ENCODE results near the gene TEP1.

TEP1 gene

GRCh38 chr14:20376071-20376588, 37.2 kb downstream of the TEP1 start:
- Histone ChIP-seq H3K9me2 (replicated peaks; ENCODE audit: control insufficient read depth, low read length) (no peaks in the 10 kb centered on the region), H3K4me2 (ENCODE audit: low read length) (no peak overlapping the region), H3K4me1 (ENCODE audit: control insufficient read depth, low read length) (no peaks in the 10 kb centered on the region), H3K27ac (ENCODE audit: low read depth, low read length) (no peak overlapping the region), H3K27me3 (ENCODE audit: control insufficient read depth, low read length) (no peaks in the 10 kb centered on the region), H4K20me1 (ENCODE audit: control insufficient read depth, insufficient read depth, low read depth, low read length) (no peaks in the 10 kb centered on the region), H3K36me3 (ENCODE audit: control insufficient read depth, low read length) (peaks cover 73% of the 10 kb centered on the region), H3F3A (ENCODE audit: control insufficient read depth, insufficient read depth) (no peaks in the 10 kb centered on the region), H3K4me3 (ENCODE audit: low read length) (no peak overlapping the region), H3K9me3 (ENCODE audit: control insufficient read depth, insufficient read depth, low read length) (no peaks in the 10 kb centered on the region), H3K79me2 (ENCODE audit: control insufficient read depth, low read length) (no peaks in the 10 kb centered on the region)
- TF ChIP-seq EZH2phosphoT487 (IDR thresholded peaks at IDR 0.05; ENCODE audit: borderline replicate concordance, low read length): no peak
- no peak for TF ChIP-seq CTCF (IDR thresholded peaks at IDR 0.05; ENCODE audit: low read depth, low read length, poor library complexity, severe bottlenecking)

- no peaks in the 10 kb centered on the region for H3K79me2 ChIP-seq (ENCODE audit: control insufficient read depth, low read length)
These were observed 37.8 kb downstream of the TEP1 start for GRCh38 chr14:20375471-20375870.

GRCh38 chr14:20372796-20373195, 40.5 kb downstream of the TEP1 start:
- TF ChIP-seq EZH2phosphoT487 (IDR thresholded peaks at IDR 0.05; ENCODE audit: borderline replicate concordance, low read length): no peak
- TF ChIP-seq CTCF (IDR thresholded peaks at IDR 0.05; ENCODE audit: low read depth, low read length, poor library complexity, severe bottlenecking): no peak
- Histone ChIP-seq H3K4me1 (ENCODE audit: control insufficient read depth, low read length) (no peaks in the 10 kb centered on the region), H3K9me3 (ENCODE audit: control insufficient read depth, insufficient read depth, low read length) (no peaks in the 10 kb centered on the region), H3K27me3 (ENCODE audit: control insufficient read depth, low read length) (no peaks in the 10 kb centered on the region), H3F3A (ENCODE audit: control insufficient read depth, insufficient read depth) (no peaks in the 10 kb centered on the region), H4K20me1 (ENCODE audit: control insufficient read depth, insufficient read depth, low read depth, low read length) (no peaks in the 10 kb centered on the region), H3K4me2 (ENCODE audit: low read length) (no peak overlapping the region), H3K27ac (ENCODE audit: low read depth, low read length) (no peak overlapping the region), H3K9me2 (replicated peaks; ENCODE audit: control insufficient read depth, low read length) (no peaks in the 10 kb centered on the region), H3K36me3 (ENCODE audit: control insufficient read depth, low read length) (peaks cover 68% of the 10 kb centered on the region), H3K4me3 (ENCODE audit: low read length) (no peak overlapping the region), H3K79me2 (ENCODE audit: control insufficient read depth, low read length) (no peaks in the 10 kb centered on the region)

More at GRCh38 chr14:20375471-20375870, 37.8 kb downstream of the TEP1 start:
- Histone ChIP-seq H3K27ac (ENCODE audit: low read depth, low read length) (no peak overlapping the region), H4K20me1 (ENCODE audit: control insufficient read depth, insufficient read depth, low read depth, low read length) (no peaks in the 10 kb centered on the region), H3K4me2 (ENCODE audit: low read length) (no peak overlapping the region), H3K27me3 (ENCODE audit: control insufficient read depth, low read length) (no peaks in the 10 kb centered on the region), H3K36me3 (ENCODE audit: control insufficient read depth, low read length) (peaks cover 73% of the 10 kb centered on the region), H3F3A (ENCODE audit: control insufficient read depth, insufficient read depth) (no peaks in the 10 kb centered on the region), H3K4me1 (ENCODE audit: control insufficient read depth, low read length) (no peaks in the 10 kb centered on the region), H3K9me2 (replicated peaks; ENCODE audit: control insufficient read depth, low read length) (no peaks in the 10 kb centered on the region), H3K4me3 (ENCODE audit: low read length) (no peak overlapping the region), H3K9me3 (ENCODE audit: control insufficient read depth, insufficient read depth, low read length) (no peaks in the 10 kb centered on the region)
- TF ChIP-seq EZH2phosphoT487 (IDR thresholded peaks at IDR 0.05; ENCODE audit: borderline replicate concordance, low read length): no peak
- no peak for TF ChIP-seq CTCF (IDR thresholded peaks at IDR 0.05; ENCODE audit: low read depth, low read length, poor library complexity, severe bottlenecking)

Measured in DOHH2 (cell line).